ENCODE results near the gene PRDM10.
"Not testable (repeated sequence)": the region's sequence is repeated elsewhere in the genome, so short reads cannot be mapped to it uniquely, and the experiment has no call there.

Gene PRDM10

GRCh38 chr11:129973809-129974208 is 28.8 kb downstream of the PRDM10 start:
- DNase-seq = no peak

- no peak for DNase-seq
Observed at GRCh38 chr11:129973068-129973467, 29.6 kb downstream of the PRDM10 start.

GRCh38 chr11:129972611-129973010 is 30.0 kb downstream of the PRDM10 start:
- no peak for DNase-seq

- not testable (repeated sequence) for DNase-seq
Observed at GRCh38 chr11:129971856-129972255, 30.8 kb downstream of the PRDM10 start.

DNA sequence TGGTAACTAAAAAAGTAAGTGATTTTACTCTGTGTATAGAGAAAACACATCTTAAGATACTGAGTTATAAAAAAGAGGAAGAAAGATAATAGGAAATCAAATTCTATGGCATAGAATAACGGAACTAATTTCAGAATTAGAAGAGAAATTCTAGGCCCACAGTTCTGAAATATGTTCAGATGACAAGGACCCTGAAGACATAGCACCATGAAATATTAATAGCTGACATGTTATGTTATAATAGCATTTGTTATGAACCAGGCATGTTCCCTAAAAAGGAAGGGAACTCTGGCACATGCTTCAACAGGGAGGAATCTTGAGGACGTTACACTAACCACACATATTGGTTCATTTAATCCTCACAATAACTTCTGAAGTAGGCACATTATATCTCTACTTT is 32.7 kb downstream of the PRDM10 start:
- no peak for DNase-seq

DNA sequence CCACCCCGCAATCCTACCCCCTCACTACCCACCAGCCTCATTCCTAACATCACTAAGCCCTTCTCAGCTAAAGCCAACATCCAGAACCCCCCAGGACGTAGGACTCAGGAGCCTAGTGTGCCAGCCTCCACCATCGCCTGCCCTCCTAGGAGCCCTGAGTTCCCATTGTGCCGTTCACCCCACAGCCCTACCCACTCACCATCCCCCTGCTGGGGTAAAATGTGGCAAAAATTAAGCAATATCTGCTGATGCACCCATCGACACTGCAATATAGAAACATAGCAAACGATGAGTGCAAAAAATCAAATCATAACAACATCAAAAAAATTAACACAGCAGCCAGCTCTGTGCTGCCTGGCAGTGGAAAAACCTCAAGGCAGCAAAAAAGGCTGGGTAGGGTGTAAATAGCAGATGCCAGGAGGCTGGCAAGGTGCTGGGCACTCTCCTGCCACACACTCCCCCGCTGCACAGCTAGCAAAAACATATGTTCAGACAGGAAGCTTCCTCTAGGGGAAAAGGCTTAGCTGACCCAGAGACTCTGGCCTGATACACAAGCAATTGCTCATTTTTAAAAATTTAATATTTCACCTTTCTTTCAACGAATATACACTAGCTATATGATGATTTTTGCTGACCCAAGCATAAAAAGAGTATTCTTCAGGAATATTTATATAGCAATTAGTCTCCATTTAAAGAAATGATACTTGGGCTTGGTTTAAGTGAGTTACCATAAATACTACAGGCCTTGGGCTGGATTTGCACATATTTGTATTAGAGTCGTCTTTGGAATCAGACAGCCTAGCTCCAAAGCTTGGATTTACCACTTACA is 33.8 kb downstream of the PRDM10 start:
- no peak for DNase-seq

DNA sequence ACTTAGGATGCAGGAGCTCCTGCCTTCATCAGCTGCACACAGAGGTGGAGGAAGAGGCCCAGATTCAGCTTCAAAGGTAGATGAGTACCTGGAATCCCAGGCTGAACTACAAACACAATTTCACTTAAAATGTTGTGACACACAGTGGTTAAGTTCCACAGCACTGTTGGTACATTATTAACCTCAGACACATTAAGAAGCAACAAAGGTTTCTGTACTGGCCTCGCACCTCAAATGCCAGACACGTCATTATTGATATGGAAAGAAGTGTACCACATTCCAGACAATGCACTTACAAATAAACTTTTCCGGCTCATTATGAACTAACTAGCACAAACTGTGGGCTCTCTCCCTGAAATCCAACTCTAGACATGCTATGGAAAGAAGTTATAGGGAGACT is 34.6 kb downstream of the PRDM10 start:
- no peak for DNase-seq

- DNase-seq = no peak
Observed at GRCh38 chr11:129965248-129965647, 37.4 kb downstream of the PRDM10 start.

DNA sequence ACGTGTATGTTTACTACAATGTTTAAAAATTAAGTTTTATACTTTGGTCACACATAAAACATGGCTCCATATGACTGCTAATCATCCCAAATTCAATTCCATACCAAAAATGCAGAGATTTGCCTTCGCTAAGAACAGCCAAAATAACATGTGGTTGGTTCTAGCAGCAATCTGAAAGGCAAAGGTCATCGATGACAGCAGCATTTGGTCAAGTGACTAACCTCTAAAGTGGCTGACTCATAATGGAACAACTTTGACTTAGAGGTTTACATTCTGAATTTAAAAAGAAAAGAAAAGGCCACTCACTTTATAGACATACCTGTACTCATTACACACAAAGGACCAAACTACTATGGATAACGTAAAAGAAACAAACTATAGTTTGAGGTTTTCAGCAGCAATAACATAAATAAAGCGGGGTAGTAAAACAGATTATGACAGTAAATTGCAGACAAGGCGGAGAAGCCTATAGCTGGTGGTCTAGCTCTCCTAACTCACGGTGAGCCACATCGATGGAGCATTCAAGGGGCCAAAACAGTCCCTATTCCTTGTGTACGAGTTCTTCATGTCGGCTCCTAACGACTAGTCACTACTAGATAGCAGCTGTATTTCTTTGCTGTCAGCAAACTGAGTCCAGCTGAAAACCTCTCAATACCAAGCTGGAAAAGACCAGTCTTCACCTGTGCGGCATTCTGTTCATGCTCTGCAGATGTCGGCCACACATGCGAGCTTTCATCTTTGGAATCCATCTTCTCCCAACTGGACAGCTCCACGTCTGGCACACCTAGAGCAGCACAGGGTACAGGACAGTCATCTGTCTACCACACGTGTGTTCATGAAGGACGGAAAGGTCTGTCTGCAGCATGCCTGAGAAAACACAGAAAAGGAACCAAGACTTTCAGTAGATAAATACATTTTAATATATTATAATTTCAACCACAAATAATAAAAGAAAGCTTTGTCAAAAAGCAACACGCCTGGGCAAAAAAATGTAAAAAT is 42.1 kb downstream of the PRDM10 start:
- no peak for DNase-seq

- DNase-seq = no peak
Observed at GRCh38 chr11:129959687-129960086, 42.9 kb downstream of the PRDM10 start.

DNA sequence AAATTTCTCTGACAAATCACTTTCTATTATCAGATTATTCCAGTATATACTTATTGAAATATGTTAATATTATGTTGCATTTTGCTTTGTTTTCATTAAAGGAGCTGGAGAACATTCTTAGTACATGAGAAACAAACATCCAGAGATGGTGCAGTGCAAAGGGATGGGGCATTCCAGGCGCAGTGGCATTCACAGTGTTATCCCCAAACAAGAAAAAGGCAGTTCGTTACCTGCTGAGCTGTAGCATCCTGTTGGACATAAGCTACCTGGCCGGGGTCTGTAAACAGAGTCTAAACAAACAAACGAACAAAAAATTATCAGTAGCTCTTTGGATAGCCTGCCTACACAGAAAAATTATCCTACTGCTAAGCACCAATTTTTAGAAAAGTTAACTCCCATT is 47.4 kb downstream of the PRDM10 start:
- no peak for DNase-seq

DNA sequence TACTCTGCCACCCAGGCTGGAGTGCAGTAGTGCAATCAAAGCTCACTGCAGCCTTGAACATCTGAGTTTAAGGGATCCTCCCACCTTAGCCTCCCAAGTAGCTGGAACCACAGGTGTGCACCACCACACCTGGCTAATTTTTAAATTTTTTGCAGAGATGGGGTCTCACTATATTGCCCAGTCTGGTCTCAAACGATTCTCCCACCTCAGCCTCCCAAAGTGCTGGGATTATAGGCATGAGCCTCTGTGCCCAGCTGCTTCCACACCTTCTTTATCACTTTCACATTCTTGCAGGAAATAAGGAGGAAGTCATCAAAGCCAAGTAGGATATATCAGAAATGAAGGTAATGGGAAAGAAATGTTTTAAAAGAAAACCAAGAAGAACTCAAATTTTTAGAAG is 47.9 kb downstream of the PRDM10 start:
- DNase-seq = not testable (repeated sequence)

DNA sequence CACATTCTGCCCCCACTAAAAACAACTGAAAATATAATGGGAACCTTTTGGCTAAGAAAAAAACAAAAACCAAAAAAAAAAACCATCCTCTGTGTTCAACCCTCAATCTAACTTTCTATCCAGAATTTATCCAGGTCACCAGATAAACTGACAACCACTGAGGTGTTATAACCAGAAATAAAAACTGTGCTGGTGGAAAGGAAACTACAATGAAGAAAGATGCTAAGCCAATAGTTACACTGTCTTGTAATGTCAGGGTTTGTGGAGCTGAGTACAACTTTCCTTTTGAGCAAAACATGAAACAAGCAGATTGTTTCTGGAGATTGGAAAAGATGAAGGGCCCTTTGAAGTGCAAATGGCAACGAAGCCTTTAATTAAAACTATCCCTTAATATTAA is 50.8 kb downstream of the PRDM10 start:
- DNase-seq = no peak

DNA sequence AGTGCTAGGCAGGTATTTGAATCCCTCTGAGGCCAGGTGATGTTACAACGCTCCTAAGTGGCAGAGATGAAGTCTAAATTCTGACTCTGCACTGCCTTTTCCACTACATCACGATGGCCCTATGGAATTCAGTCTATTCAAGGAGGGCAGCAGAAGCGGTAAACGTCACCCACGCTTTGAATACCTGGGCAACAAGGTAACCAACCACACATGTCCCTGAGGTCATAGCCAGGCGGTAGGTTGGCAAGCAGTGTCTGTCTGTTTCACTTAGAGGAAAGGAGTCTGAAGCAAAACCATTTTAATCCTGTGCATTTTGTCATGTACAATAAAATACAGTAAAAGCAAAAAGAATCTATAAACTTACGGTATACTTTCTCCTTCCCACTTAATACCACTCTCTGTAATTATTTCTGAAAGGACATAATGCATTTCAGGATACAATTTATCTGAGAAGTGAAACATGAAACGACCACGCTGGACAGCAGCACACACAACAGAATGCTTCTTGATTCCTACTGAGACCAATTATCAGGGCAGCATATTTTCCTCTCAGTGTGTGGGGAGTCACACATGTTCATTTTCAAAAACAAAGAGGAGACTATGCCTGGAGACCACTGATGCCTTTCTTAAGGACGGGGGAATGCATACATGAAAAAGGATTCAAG is 51.3 kb downstream of the PRDM10 start:
- no peak for DNase-seq

- DNase-seq = no peak
Observed at GRCh38 chr11:129950101-129951091, 52.2 kb downstream of the PRDM10 start.

DNA sequence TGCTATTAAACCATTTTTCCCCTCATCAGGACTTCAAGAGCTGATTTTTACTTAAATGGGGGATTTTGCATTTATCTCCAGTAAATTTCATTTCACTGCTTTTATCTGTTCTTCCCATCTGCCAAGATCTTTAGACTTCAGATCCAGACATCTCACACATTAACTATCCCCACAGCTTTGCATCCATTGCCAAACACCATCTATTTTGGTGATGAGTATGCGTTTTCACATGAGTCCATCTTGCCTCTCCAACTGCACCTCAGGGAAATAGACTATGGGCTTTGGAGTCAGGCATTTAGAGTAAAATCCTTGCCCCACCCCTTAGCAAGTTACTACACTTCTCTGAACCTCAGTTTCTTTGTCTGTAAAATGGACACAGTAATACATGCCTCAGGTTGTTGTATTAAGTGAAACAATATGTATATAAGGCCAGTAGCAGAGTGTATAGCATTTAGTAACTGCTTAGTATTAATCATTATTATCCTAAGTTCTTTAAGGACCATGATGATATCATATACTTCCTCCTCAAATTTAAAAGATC is 53.6 kb downstream of the PRDM10 start:
- no peak for DNase-seq

DNA sequence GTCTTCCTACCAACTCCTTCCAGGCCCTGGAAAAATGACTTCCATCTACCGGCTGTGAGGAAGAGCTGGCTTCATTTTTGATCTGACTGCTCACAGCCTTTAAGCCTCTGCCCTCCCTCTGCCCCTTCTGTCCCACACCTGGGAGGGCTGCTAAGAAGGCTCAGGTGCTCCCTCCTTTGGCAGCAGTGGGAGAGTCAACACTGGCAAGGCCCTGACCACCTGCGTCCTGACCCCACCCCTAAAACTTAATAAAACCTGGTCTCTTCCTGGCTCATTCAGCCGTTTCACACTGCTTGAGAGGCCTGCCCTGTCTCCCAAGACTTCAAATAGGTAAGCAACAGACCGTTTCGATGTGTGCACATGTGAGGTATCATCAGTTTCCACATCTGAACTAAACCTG is 55.2 kb downstream of the PRDM10 start:
- no peak for DNase-seq

DNA sequence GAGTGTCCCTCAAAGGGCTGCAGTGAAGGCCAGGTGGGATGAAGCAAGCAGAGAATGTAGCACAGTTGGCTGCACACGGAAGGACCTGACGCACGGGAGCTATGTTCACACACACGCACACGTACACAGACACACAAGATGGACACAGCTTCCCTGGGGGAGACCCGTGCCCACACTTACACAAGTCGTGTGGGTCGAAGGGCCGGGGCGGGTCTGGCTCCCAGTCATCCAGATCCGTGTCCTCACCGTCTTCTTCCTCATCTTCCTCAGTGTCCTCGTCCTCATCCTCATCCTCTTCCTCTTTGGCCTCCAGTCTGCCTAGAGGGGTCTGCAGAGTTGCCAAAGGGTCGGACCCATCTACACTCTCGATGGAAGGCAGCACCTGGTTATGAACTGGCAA is 55.7 kb downstream of the PRDM10 start:
- DNase-seq = no peak

GRCh38 chr11:129946256-129946655 is 56.4 kb downstream of the PRDM10 start:
- no peak for DNase-seq

- DNase-seq = no peak
Observed at GRCh38 chr11:129945373-129945772, 57.3 kb downstream of the PRDM10 start.

DNA sequence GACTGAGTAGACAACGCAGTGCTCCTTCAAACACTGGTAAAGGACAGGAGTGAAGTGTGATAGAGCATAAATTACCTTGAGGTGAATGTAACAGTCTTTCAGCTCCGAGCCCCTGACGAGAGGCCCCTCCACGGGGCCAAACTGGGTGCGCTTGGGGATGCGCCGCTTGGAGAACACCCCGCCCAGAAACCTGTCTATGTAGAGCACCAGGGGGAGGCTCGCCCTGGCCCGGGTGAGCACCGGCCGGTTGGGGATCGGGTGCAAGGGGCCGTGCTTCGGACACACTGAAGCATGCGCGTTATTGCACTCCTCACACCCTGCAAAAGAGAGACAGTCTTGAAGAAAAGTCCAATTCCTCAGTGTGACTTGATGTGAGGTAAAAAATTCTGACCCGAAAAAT is 57.9 kb downstream of the PRDM10 start:
- DNase-seq = no peak

- DNase-seq = no peak
Observed at GRCh38 chr11:129943036-129943435, 59.6 kb downstream of the PRDM10 start.

All from stimulated activated CD4-positive, alpha-beta T cell treated with anti-CD3 and anti-CD28 coated beads, Interleukin-2, amount 100 ng/mL, for 24 hours (primary cell).